NCI-H2029 treated with DMSO at 0.1 percent for 48 hours (cell line): Measurements from ENCODE around the gene MIS18BP1.
"Not testable (repeated sequence)": the region's sequence is repeated elsewhere in the genome, so short reads cannot be mapped to it uniquely, and the experiment has no call there.

Source experiments
- DNase-seq: peaks from one replicate; lab custom pipeline; 2025; lab: John Stamatoyannopoulos, UW

Gene MIS18BP1

DNA sequence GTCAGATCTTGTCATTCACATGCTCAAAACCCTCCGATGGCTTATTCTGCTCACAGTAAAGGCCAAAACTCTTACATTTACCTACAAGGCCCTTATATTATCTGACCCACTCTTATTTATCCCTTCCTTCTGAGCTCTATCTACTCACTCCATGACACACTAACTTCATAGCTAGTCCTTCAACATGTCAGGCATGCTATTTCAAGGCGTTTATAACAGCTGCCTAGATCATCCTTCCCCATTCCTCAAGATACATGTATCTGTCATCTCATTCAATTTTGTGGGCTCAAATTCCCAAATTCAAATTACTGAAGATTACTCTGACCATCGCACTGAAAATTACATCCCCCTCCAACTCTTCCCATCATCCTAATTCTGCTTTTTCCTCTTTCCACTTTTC is 6.9 kb downstream of the MIS18BP1 start:
- no peak for DNase-seq

GRCh38 chr14:45242706-45243105 is 10.3 kb downstream of the MIS18BP1 start:
- DNase-seq: no peak

- no peak for DNase-seq
Observed at GRCh38 chr14:45238988-45239387, 14.0 kb downstream of the MIS18BP1 start.

DNA sequence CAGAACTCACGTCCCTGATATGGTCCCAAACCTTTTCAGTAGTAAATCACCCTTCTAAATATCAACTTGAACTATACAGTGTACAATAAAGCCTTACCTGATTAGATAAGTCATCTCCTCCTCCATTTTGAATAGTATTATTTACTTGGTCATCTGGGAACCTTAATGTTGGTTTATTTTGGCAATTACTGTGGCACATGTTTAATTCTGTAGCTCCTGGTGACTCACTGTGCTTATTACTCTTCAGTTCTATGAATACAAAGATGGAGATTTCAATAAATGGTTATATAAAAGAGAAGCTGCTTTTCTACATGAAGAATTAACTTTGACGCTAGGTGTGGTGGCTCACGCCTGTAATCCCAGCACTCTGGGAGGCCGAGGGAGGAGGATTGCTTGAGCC is 25.4 kb downstream of the MIS18BP1 start:
- no peak for DNase-seq

DNA sequence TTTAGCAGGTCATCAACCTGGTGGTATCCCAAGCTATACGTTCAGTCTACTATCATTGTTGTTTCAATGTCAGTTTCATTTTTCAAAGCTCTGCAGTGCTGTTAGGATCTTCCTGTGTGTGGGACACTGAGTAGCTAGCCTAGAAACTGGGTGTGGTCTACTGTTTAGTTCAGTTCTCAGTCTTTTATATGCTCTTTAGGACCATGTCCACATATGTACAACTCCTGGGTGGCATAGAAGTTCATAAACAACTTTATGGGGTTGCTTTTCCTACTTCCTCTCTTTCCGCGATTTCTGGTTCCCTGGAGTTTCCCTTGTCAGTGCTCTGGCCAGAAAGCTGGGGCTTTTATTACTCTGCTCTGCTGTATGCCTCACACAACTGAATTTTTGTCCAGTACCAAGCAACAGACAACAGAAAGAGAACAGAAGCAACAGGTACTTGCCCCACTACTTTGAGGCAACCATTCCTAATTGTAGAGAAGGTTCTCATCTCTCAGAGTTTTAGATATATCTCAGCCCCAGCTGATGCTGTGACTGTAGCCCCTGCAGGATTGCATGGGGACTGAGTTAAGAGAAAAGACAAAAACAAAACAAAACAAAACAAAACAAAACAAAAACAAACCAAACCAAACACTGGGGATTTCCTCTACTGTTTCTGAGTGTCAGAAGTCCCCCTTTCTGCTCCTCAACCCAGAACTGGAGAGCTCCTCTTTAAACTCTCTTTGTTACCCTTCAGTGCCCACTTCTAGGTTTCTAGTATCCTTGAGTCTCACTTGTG is 30.3 kb downstream of the MIS18BP1 start:
- DNase-seq: no peak

GRCh38 chr14:45214341-45214740 is 38.7 kb downstream of the MIS18BP1 start:
- DNase-seq: not testable (repeated sequence)

DNA sequence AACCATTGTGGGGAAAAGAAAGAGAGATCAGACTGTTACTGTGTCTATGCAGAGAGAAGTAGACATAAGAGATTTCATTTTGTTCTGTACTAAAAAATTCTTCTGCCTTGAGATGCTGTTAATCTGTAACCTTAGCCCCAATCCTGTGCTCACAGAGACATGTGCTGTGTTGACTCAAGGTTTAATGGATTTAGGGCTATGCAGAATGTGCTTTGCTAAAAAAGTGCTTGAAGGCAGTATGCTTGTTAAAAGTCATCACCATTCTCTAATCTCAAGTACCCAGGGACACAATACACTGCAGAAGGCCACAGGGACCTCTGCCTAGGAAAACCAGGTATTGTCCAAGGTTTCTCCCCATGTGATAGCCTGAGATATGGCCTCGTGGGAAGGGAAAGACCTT is 39.3 kb downstream of the MIS18BP1 start:
- DNase-seq: not testable (repeated sequence)

GRCh38 chr14:45212231-45212630 is 40.8 kb downstream of the MIS18BP1 start:
- no peak for DNase-seq

DNA sequence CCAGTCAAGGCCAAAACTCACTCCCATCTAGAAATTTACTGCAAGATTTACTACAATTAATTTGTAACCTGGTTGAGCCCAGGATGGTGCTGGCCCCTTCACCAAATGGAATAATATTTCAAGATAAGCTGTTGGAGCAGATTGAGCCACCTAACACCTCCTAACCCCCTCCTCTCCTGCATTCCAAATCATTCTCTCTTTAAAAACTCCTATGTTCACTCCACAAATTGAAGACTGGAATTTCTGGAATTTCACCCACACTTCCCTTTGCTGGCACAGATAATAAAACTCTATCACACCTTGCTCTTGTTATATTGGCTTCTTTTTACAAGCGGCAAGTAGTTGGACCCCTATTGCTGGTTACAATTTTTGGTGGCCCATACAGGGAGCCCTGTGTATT is 41.7 kb downstream of the MIS18BP1 start:
- no peak for DNase-seq

DNA sequence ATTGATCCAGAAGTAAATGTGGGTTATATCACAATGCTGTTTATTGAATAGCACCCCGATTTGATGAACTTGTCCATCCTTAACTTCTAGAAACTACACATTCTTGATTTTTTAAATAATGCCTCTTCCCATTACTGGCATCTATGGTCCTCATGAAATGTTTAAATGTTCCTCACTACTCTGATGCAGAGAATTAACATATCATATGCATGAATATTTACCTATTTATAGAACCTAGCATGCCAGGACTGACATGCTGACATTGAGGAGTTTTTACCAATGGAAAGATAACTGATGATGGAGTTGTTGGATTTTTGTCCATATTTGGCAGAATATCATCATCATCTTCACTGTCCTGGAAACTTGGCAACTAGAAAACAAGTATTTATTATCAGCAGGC is 42.8 kb downstream of the MIS18BP1 start:
- no peak for DNase-seq

DNA sequence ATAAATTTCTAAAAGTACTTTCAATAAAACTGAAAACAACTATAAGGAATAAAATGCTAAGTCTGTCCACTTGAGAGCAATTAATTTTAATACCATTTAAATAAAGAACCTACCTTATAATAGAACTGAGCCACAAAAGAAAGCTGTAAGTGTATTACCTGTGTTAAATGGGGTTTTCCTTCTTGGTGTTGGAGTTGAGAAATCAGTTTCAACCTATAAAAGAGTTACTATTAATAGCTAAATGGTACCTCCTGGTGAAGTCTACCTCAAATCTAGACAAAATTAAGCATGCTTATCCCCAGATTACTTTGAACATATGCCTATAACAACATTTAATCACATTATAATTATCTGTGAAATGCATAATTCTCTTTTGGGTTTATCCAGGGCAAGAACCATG is 48.8 kb downstream of the MIS18BP1 start:
- DNase-seq: no peak

DNA sequence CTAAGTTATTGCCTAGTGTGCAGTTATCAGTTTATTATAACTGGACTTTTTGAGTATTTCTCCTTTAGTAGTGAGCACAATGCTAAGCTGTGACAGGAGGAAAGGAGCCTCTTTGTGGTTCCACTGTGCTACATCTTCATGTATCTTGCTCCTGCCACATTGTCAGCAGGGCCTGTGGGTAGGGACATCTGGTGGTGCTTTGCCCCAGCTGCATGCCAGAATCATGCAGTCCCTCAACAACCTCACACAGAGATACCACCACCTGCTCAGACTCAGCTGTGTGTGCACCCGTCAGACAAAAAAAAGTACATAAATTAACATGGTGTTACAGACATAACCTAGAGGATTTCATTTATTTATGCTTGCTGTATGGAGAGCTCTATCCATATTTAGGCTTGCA is 51.1 kb downstream of the MIS18BP1 start:
- no peak for DNase-seq

DNA sequence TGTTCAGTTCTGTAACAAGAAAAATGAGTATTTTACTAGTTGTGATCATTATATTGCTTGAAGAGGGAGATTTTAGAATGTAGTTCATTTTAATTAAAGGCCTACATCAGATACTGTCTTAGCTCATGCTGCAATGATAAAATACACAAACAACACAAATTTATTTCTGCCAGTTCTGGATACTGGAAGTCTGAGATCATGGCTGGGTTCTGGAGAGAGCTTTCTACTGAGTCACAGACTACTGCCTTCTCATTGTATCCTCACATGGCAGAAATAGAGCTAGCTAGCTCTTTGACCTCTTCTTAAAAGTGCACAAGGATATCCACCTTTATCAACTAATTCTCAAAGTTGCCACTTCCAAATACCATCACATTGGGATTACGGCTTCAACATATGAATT is 53.8 kb downstream of the MIS18BP1 start:
- DNase-seq: no peak

DNA sequence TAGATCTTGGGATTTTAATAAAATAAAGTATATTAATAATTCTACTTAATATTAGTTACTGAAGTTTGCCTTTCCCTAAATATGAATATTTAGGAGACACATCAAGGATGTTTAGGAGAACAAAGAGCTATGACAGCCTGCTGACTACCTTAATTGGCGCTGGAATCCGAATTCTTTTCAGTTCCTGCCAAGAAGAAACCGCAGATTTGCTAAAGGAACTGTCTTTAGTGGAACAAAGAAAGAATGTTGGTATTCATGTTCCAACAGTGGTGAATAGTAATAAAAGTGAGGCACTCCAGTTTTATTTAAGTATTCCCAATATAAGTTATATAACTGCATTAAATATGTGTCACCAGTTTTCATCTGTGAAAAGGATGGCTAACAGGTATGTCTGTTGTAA is 54.5 kb downstream of the MIS18BP1 start:
- DNase-seq: no peak

DNA sequence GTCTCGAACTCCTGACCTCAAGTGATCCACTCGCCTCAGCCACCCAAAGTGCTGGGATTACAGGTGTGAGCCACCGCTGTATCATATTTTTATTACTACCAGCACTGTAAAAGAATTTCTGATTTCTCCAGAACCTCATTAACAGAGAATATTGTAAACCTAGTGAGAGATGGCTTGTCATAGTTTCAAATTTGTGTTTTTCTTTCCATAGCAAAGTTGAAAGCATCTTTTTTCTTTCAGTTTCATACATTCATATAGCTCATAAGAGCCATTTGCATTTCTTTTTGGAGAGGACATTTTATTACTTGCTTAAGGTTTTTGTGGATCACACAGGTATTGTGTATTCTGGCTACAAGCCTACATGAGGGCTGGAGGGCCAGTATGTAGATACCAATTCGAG is 58.0 kb downstream of the MIS18BP1 start:
- no peak for DNase-seq

GRCh38 chr14:45185100-45185814 is 67.7 kb downstream of the MIS18BP1 start:
- DNase-seq: no peak

- no peak for DNase-seq
Observed at GRCh38 chr14:45181806-45182205, 71.2 kb downstream of the MIS18BP1 start.

DNA sequence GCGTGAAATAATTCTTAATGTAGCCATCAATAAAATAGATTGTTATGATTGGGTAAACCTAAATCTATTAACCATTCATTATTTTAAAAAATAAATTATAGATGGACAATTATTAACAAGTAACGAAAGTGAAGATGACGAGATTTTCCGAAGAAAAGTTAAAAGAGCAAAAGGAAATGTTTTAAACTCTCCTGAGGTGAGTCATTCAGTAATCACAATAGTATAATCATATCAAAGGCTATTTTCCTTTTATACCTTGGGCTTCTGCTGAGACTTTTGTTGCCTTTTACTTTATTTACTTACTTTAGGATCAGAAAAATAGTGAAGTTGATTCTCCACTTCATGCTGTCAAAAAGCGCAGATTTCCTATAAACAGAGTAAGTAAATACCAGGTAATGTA is 71.7 kb downstream of the MIS18BP1 start:
- no peak for DNase-seq

GRCh38 chr14:45177076-45177475 is 75.9 kb downstream of the MIS18BP1 start:
- no peak for DNase-seq

DNA sequence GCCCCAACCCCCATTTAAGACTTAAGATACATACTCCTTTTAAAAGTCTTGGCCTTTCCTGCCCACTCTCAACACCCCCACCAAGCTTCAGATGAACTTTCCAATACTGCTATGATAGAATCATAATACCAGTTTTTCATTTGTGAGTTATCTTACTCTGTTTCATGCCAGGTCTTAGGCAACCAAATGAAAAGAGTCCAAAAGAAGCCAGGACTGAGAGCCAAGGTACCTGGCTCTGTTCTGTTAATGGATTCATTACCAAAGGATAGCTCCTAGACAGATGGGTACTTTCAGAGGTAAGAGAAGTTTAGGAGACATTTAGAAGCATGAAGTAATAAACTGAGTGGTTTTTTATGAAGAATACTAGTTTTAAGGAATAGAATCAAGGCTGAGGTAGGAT is 83.1 kb downstream of the MIS18BP1 start:
- DNase-seq: no peak

DNA sequence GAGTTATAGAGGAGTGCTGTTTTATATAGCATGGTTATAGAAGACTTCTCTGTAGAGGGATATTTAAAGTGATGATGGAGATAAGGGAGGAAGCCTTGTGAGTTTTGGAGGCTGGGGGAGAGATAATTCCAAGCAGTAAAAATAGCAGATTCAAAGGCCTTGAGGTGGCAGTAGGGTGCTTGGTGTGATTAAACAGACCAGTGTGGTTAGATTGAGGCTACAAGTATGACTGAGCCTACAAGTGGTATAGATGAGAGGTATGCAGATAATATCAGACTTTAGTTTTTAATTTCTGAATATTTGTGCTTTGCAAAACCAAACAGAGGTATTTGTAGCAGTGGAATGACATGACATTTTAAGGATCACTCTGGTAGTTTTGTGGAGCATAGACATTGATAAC is 96.9 kb downstream of the MIS18BP1 start:
- no peak for DNase-seq
